Epidermal melanocyte (primary cell): Measurements from ENCODE around the gene OSBPL1A.

Experiments
- DNase-seq: peaks from one replicate; pipeline ENCODE4 v3.0.0; 2011; ENCODE audit warnings: low spot score; ENCODE audit not compliant: insufficient read length

The OSBPL1A gene

GRCh38 chr18:24397694-24398368 lies at the start of gene OSBPL1A:
OSBPL1A (minus strand) TSS chr18:24397824; CDS start chr18:24377533, 20,291 bp downstream.
- DNase-seq, result peak; percentile 84

GRCh38 chr18:24446953-24447538 lies 49.4 kb upstream of the OSBPL1A start:
- no peak for DNase-seq

GRCh38 chr18:24446453-24446852 lies 48.8 kb upstream of the OSBPL1A start:
- no peak for DNase-seq

- no peak for DNase-seq
Observed at GRCh38 chr18:24443870-24444269, 46.2 kb upstream of the OSBPL1A start.

- no peak for DNase-seq
Observed at GRCh38 chr18:24436939-24437338, 39.3 kb upstream of the OSBPL1A start.

- no peak for DNase-seq
Observed at GRCh38 chr18:24432618-24433017, 35.0 kb upstream of the OSBPL1A start.

GRCh38 chr18:24429188-24429587 lies 31.6 kb upstream of the OSBPL1A start:
- no peak for DNase-seq

GRCh38 chr18:24428709-24429108 lies 31.1 kb upstream of the OSBPL1A start:
- no peak for DNase-seq

- DNase-seq, result no peak
Observed at GRCh38 chr18:24427484-24427883, 29.9 kb upstream of the OSBPL1A start.

GRCh38 chr18:24426398-24427294 lies 29.0 kb upstream of the OSBPL1A start, which contains the start of gene IMPACT:
IMPACT (plus strand) TSS chr18:24426670; CDS start chr18:24426757, 87 bp downstream.
- peak; percentile 64 for DNase-seq

- no peak for DNase-seq
Observed at GRCh38 chr18:24426073-24426397, 28.4 kb upstream of the OSBPL1A start.

- no peak for DNase-seq
Observed at GRCh38 chr18:24421831-24422230, 24.2 kb upstream of the OSBPL1A start.

- no peak for DNase-seq
Observed at GRCh38 chr18:24420551-24420950, 22.9 kb upstream of the OSBPL1A start.

GRCh38 chr18:24417480-24417879 lies 19.9 kb upstream of the OSBPL1A start:
- DNase-seq, result no peak

- DNase-seq, result no peak
Observed at GRCh38 chr18:24414349-24415003, 16.9 kb upstream of the OSBPL1A start.

GRCh38 chr18:24413148-24413547 lies 15.5 kb upstream of the OSBPL1A start:
- DNase-seq, result no peak

- no peak for DNase-seq
Observed at GRCh38 chr18:24408496-24408895, 10.9 kb upstream of the OSBPL1A start.

- DNase-seq, result no peak
Observed at GRCh38 chr18:24404591-24404990, 7.0 kb upstream of the OSBPL1A start.

- no peak for DNase-seq
Observed at GRCh38 chr18:24403076-24403475, 5.5 kb upstream of the OSBPL1A start.

GRCh38 chr18:24402209-24402785 lies 4.7 kb upstream of the OSBPL1A start:
- DNase-seq, result no peak

- no peak for DNase-seq
Observed at GRCh38 chr18:24400587-24400986, 3.0 kb upstream of the OSBPL1A start.
